Activated CD8-positive, alpha-beta T cell treated with anti-CD3 and anti-CD28 coated beads for 36 hours (primary cell): Measurements from ENCODE around the gene EVI5L. TPM values are rescaled to one million over a fixed set of nuclear protein-coding genes. Genes with fewer than 3 reads are reported as not detected.

Experiments
- ATAC-seq: fragments of 200-7000 bp; cut with Tn5 transposase; one replicate; pipeline ENCODE4 v1.10.0; 2021; ENCODE audit warnings: mild to moderate bottlenecking, moderate library complexity
- CTCF ChIA-PET: fragments of 350-600 bp; sonication (Branson Sonifier 250); formaldehyde crosslinking; loops from one replicate; lab custom pipeline; 2021; ENCODE audit warnings: antibody characterized with exemption; lab: Charles Lee
- POLR2A ChIA-PET: fragments of 350-600 bp; sonication (Branson Sonifier 250); formaldehyde crosslinking; loops from one replicate; lab custom pipeline; 2021; ENCODE audit warnings: antibody characterized with exemption; lab: Charles Lee
- DNase-seq: peaks from one replicate; pipeline ENCODE4 v3.0.0-alpha.2; 2020
- H3K27ac Mint-ChIP-seq: one replicate; pipeline ENCODE4 v1.8.0; 2021; ENCODE audit warnings: mild to moderate bottlenecking, mixed read lengths
- H3K27me3 Mint-ChIP-seq: one replicate; pipeline ENCODE4 v1.8.0; 2021; ENCODE audit warnings: mixed read lengths
- H3K36me3 Mint-ChIP-seq: one replicate; pipeline ENCODE4 v1.8.0; 2021; ENCODE audit warnings: low read depth, mixed read lengths
- H3K4me1 Mint-ChIP-seq: one replicate; pipeline ENCODE4 v1.8.0; 2021; ENCODE audit warnings: low read depth, mixed read lengths
- H3K4me3 Mint-ChIP-seq: one replicate; pipeline ENCODE4 v1.8.0; 2021; ENCODE audit warnings: mild to moderate bottlenecking, moderate library complexity, mixed read lengths
- H3K9me3 Mint-ChIP-seq: one replicate; pipeline ENCODE4 v1.8.0; 2021; ENCODE audit warnings: mixed read lengths
- CTCF ChIP-seq: fragments of 200-600 bp; IDR thresholded peaks from one replicate; pipeline ENCODE4 v1.8.0; 2022; ENCODE audit warnings: antibody characterized with exemption, mild to moderate bottlenecking
- intact Hi-C: fragments of 100-400 bp; cut with micrococcal nuclease; formaldehyde crosslinking; loops from one replicate; pipeline ENCODE4 v1.10.0; 2022
- total RNA-seq, 2 experiments: library from RNA; stranded (reverse); gene quantifications; one replicate each; pipeline ENCODE4 v1.2.3, GENCODE V29; 2021

Gene EVI5L
- total RNA-seq, 2 experiments from 2014 or later: 3.4 to 3.9 TPM

GRCh38 chr19:7863971-7864689 lies 34.1 kb downstream of the EVI5L start:
- POLR2A ChIA-PET: interaction anchor here (0.8 to 1.0 kb wide), 2 partner anchors 10 kb away, joined by 3 read pairs; partner anchors contain the start of gene PRR36
- no peaks in the 10 kb centered on the region for H3K9me3 Mint-ChIP-seq
- ATAC-seq: no peak

GRCh38 chr19:7864690-7865074 lies 34.7 kb downstream of the EVI5L start:
- H3K27me3 Mint-ChIP-seq: peaks cover 34% of the 10 kb centered on the region
- no peak for ATAC-seq
- ChIA-PET POLR2A (interaction anchor here (0.8 kb wide), 1 partner anchor 10 kb away, joined by 3 read pairs; the partner anchor contains the start of gene PRR36), CTCF (no interaction called here)
- H3K36me3 Mint-ChIP-seq: no peaks in the 10 kb centered on the region
- H3K9me3 Mint-ChIP-seq: no peaks in the 10 kb centered on the region
- no peak overlapping the region for H3K27ac Mint-ChIP-seq
- H3K4me3 Mint-ChIP-seq: no peak overlapping the region
- peaks cover 16% of the 10 kb centered on the region for H3K4me1 Mint-ChIP-seq
- no peak for TF ChIP-seq CTCF
- intact Hi-C loops: no loop called here
- DNase-seq: no peak

More at GRCh38 chr19:7863971-7864689, 34.1 kb downstream of the EVI5L start:
- CTCF ChIA-PET: no interaction called here
- Mint-ChIP-seq H3K27me3 (peaks cover 34% of the 10 kb centered on the region), H3K4me3 (no peak overlapping the region), H3K27ac (no peak overlapping the region), H3K36me3 (no peaks in the 10 kb centered on the region), H3K4me1 (peaks cover 16% of the 10 kb centered on the region)
- intact Hi-C loops: no loop called here
- TF ChIP-seq CTCF: no peak
- no peak for DNase-seq

- no peak for DNase-seq
- H3K9me3 Mint-ChIP-seq: no peaks in the 10 kb centered on the region
- ChIA-PET POLR2A (interaction anchor here (0.8 kb wide), 1 partner anchor 9 kb away, joined by 3 read pairs; the partner anchor contains the start of gene PRR36), CTCF (no interaction called here)
- H3K36me3 Mint-ChIP-seq: no peaks in the 10 kb centered on the region
- H3K4me1 Mint-ChIP-seq: peaks cover 19% of the 10 kb centered on the region
- no peak for ATAC-seq
- intact Hi-C loops: no loop called here
- no peak for TF ChIP-seq CTCF
- peak overlapping the region; percentile 33 for H3K27ac Mint-ChIP-seq
- no peak overlapping the region for H3K4me3 Mint-ChIP-seq
- H3K27me3 Mint-ChIP-seq: peaks cover 34% of the 10 kb centered on the region
Measured at GRCh38 chr19:7865262-7865911, 35.4 kb downstream of the EVI5L start.

- peaks cover 31% of the 10 kb centered on the region for H3K27me3 Mint-ChIP-seq
- H3K4me3 Mint-ChIP-seq: no peak overlapping the region
- ChIA-PET CTCF (no interaction called here), POLR2A (no interaction called here)
- H3K36me3 Mint-ChIP-seq: no peaks in the 10 kb centered on the region
- H3K27ac Mint-ChIP-seq: no peak overlapping the region
- peaks cover 28% of the 10 kb centered on the region for H3K4me1 Mint-ChIP-seq
- no peak for TF ChIP-seq CTCF
- H3K9me3 Mint-ChIP-seq: no peaks in the 10 kb centered on the region
- intact Hi-C loops: no loop called here
- DNase-seq (no peak), ATAC-seq (no peak)
Measured at GRCh38 chr19:7866399-7867091, 36.5 kb downstream of the EVI5L start.
